ENCODE results near the gene KAT7. TPM values are rescaled to one million over a fixed set of nuclear protein-coding genes. Genes with fewer than 3 reads are reported as not detected.

Gene KAT7
- total and polyA plus RNA-seq, 2 of the 8 experiments (the other 6 are each of a cell fraction or from before 2014, with no cell fraction given): 90.9 to 139 TPM

DNA sequence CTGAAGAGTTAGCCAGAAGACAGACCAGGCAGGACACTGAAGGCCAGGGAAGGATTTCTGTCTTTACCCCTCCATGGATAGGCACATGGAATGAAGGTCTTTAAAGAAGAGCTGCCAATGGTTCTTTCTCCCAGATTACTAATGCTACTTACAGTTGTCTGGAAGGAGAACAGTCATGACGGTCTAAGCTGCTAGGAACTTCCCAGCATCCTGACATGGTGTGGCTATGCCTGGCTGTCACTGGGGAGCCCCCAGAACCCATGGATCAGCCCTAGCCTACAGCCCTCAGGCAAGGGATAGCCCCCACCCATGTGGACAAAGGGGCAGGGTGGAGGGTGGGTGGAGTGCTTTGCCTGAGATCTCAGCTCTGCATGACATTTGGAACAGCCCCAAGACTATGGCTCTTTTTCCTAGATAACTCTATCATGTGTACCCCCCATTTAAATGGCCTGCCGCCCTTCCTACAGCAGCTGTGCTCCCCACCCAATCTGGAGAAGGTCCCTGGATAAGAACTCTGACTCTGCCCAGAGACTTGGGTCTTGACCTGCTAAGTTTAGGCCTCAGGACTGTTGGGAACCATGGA, 9.2 kb upstream of the KAT7 start:
- no peak overlapping the region for H3K9ac ChIP-seq (replicated peaks in 1 of 4; ENCODE audit: extremely low read depth in 1 of 4, low read depth in 3 of 4, low read length in 3 of 4)
- peaks cover 0 to 3% (median 0%) of the 10 kb centered on the region in 4 experiments; a peak in 2 of 7 replicates for H3K27me3 ChIP-seq (replicated peaks in 1 of 4; ENCODE audit: control insufficient read depth in 3 of 4, extremely low read depth in 1 of 4, insufficient read depth in 3 of 4, low read length in 3 of 4)
- H3K79me1 ChIP-seq (ENCODE audit: low read depth, low read length): no peaks in the 10 kb centered on the region
- H3K79me2 ChIP-seq (ENCODE audit: control insufficient read depth in 1 of 2, insufficient read depth in 2 of 2, low read length in 2 of 2): no peaks in the 10 kb centered on the region
- H3K18ac ChIP-seq (ENCODE audit: extremely low read depth, low read length): no peak overlapping the region
- no peak overlapping the region for H3K4me3 ChIP-seq (ENCODE audit: extremely low read depth in 1 of 4, insufficient read depth in 2 of 4, low read depth in 3 of 4, low read length in 4 of 4)
- no peaks in the 10 kb centered on the region for H3K36me3 ChIP-seq (ENCODE audit: control insufficient read depth in 2 of 4, insufficient read depth in 4 of 4, low read length in 3 of 4)
- no peak overlapping the region for H2BK20ac ChIP-seq (ENCODE audit: low read length)
- no peaks in the 10 kb centered on the region for H4K20me1 ChIP-seq (replicated peaks in 1 of 2; ENCODE audit: control insufficient read depth in 1 of 2, insufficient read depth in 2 of 2, low read length in 2 of 2)
- H3K23me2 ChIP-seq (ENCODE audit: low read depth, low read length): no peaks in the 10 kb centered on the region
- TF ChIP-seq, protein P1, sequence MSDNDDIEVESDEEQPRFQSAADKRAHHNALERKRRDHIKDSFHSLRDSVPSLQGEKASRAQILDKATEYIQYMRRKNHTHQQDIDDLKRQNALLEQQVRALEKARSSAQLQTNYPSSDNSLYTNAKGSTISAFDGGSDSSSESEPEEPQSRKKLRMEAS (IDR thresholded peaks at IDR 0.05): no peak
- TF ChIP-seq BRCA1 (IDR thresholded peaks at IDR 0.05; ENCODE audit: low read depth, low read length): no peak
- TF ChIP-seq CBX8 (IDR thresholded peaks at IDR 0.05; ENCODE audit: borderline replicate concordance, low read depth, low read length): no peak
- H3K4me2 ChIP-seq (ENCODE audit: insufficient read depth in 1 of 2, low read depth in 2 of 2, low read length in 2 of 2): no peak overlapping the region
- H3K27ac ChIP-seq (ENCODE audit: low read depth, low read length): no peak overlapping the region
- no peak overlapping the region for H2AK5ac ChIP-seq (ENCODE audit: low read depth, low read length)
- CTCF ChIA-PET (ENCODE audit: partially characterized antibody): interaction anchor here (0.5 to 2.5 kb wide), 4 partner anchors 13 to 190 kb away, joined by 3 to 12 read pairs (median 4); partner anchors contain the start of gene SLC35B1
- H2BK120ac ChIP-seq (replicated peaks; ENCODE audit: low read depth, low read length): no peak overlapping the region
- H4K8ac ChIP-seq (ENCODE audit: extremely low read depth, insufficient read depth, low read length): no peak overlapping the region
- no peak overlapping the region for H3K14ac ChIP-seq (ENCODE audit: insufficient read length)
- H2BK5ac ChIP-seq (ENCODE audit: low read depth, low read length): no peak overlapping the region
- no peak overlapping the region for H3K23ac ChIP-seq (ENCODE audit: insufficient read length)
- H2AFZ ChIP-seq (ENCODE audit: low read length): no peak overlapping the region
- H4K5ac ChIP-seq (ENCODE audit: insufficient read length, low read depth, low read length): no peak overlapping the region
- POLR2A ChIA-PET (ENCODE audit: partially characterized antibody): interaction anchor here (1.2 kb wide), 2 partner anchors 8 to 16 kb away, joined by 3 to 8 read pairs; partner anchors contain the start of gene KAT7
- no peak overlapping the region for H2BK12ac ChIP-seq (ENCODE audit: low read depth, low read length)
- 94% methylated on average over 2 of the region's 2 CpGs; no CpG with 5 or more reads in 1 of the 2 experiments for WGBS, 2 experiments (ENCODE audit: extremely low coverage in 1 of 2, insufficient coverage in 1 of 2, insufficient read length in 1 of 2, insufficient replicate concordance in 2 of 2, low coverage in 1 of 2, low lambda C conversion rate in 2 of 2, missing lambda C conversion rate in 1 of 2)
- H3K9me3 ChIP-seq (ENCODE audit: insufficient read depth in 2 of 2, low read depth in 1 of 2, low read length in 1 of 2): no peaks in the 10 kb centered on the region
- no peak overlapping the region for H2BK15ac ChIP-seq (ENCODE audit: low read length)
- no peak for DNase-seq (ENCODE audit: low read depth in 1 of 2, low spot score in 2 of 2)
- H3K4ac ChIP-seq (replicated peaks; ENCODE audit: insufficient read length, low read depth, low read length): no peak overlapping the region
- no peak overlapping the region for H3K56ac ChIP-seq (replicated peaks; ENCODE audit: insufficient read length, low read depth, low read length)
- FAIRE-seq: no peak
- no peak overlapping the region for H4K91ac ChIP-seq (replicated peaks; ENCODE audit: insufficient read length, low read length)
- peaks cover 0 to 3% (median 0%) of the 10 kb centered on the region in 4 experiments; a peak in 2 of 7 replicates for H3K4me1 ChIP-seq (replicated peaks in 1 of 4; ENCODE audit: control insufficient read depth in 3 of 4, insufficient read depth in 4 of 4, low read length in 3 of 4)

Data from H1 (cell line).